ENCODE measurements around the gene UGT1A5.
"Not testable (repeated sequence)": the region's sequence is repeated elsewhere in the genome, so short reads cannot be mapped to it uniquely, and the experiment has no call there.

The UGT1A5 gene

GRCh38 chr2:233698740-233699139 lies 14.0 kb upstream of the UGT1A5 start:
- no peak for DNase-seq

- DNase-seq = no peak
Observed at GRCh38 chr2:233699424-233700027, 13.2 kb upstream of the UGT1A5 start.

DNA sequence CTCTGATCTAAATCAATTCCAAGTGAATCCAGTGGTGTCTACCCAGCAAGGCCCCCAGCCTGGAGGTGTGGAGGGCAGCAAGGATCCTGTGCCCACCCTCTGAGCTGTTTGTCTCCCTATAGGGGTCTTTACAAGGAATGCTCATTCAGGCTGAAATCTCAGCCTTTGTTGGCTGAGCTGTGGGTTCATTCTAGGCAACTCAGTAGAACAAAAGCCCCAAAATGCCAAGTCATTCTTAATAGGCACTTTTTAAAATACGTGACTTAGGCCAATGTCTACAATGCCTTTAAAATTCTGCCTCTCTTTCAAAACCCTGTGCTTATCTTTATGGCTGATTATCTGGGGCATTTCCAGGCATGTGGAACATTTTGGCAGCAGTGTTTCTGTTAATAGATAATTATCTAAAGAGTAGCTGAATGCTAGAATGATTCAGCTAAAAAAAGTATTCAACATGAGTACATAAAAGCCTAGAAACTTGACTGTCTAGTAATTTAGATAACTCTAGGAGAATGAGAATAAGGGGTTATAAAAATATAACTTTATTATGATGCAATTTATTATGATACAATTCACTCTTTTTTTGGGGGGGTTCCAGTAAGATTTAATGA lies 12.6 kb upstream of the UGT1A5 start:
- no peak for DNase-seq

GRCh38 chr2:233700842-233701241 lies 11.9 kb upstream of the UGT1A5 start:
- not testable (repeated sequence) for DNase-seq

- no peak for DNase-seq
Observed at GRCh38 chr2:233702238-233702637, 10.5 kb upstream of the UGT1A5 start.

GRCh38 chr2:233705911-233706506 lies 6.7 kb upstream of the UGT1A5 start:
- DNase-seq = no peak

GRCh38 chr2:233706720-233707119 lies 6.0 kb upstream of the UGT1A5 start:
- DNase-seq = no peak

- DNase-seq = no peak
Observed at GRCh38 chr2:233707940-233708644, 4.6 kb upstream of the UGT1A5 start.

GRCh38 chr2:233708942-233709341 lies 3.8 kb upstream of the UGT1A5 start:
- no peak for DNase-seq

DNA sequence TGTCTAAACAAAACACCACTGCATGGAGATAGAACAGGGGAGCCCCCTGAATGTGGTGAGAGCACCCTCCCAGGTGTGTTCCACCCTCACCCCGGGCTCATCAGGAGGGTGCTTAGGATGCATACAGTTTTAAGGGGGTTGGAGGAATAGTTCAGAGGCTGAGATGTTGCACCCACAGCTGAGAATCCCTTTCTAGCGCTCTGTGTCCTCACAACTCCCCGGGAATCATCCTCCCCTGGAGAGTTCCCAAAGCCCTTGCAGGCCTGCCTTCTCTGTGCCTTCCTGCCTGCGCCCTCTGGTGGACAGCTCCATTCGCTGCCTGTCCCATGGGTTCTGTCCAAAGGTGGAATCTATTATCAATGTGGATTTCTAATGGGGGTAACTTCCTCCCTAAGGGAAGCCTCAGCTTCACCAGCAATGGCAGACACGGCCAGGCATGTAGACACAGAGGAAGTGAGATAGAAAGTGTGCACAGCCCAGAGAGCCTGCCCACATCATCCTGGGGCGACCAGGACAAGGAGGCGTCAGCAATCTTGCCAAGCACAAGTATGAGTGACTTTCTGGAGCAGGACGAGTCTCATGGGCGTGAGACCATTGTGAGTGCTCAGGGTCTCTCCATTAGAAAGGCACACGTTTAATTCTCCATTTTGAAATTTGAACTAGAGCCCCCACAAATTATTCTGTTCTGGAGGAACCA lies 1.2 kb upstream of the UGT1A5 start:
- DNase-seq = peak; percentile 68

DNA sequence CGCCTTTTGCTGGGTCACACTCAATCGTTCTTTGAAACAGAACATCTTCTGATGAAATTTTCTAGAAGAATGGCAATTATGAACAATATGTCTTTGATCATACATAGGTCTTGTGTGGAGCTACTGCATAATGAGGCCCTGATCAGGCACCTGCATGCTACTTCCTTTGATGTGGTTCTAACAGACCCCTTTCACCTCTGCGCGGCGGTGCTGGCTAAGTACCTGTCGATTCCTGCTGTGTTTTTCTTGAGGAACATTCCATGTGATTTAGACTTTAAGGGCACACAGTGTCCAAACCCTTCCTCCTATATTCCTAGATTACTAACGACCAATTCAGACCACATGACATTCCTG lies 532 bp downstream of the UGT1A5 start:
- no peak for DNase-seq

GRCh38 chr2:233714121-233714520 lies 1.4 kb downstream of the UGT1A5 start:
- no peak for DNase-seq

GRCh38 chr2:233718552-233718951 lies 5.8 kb downstream of the UGT1A5 start, which contains the start of gene UGT1A4:
Gene UGT1A4, plus strand, starts transcription at chr2:233718736. Its CDS starts 85 bp downstream, at chr2:233718821.
- DNase-seq = no peak

GRCh38 chr2:233728723-233729301 lies 16.1 kb downstream of the UGT1A5 start, which contains the start of gene UGT1A3:
Gene UGT1A3, plus strand, starts transcription at chr2:233729042. Its CDS starts 85 bp downstream, at chr2:233729127.
- DNase-seq = no peak

DNA sequence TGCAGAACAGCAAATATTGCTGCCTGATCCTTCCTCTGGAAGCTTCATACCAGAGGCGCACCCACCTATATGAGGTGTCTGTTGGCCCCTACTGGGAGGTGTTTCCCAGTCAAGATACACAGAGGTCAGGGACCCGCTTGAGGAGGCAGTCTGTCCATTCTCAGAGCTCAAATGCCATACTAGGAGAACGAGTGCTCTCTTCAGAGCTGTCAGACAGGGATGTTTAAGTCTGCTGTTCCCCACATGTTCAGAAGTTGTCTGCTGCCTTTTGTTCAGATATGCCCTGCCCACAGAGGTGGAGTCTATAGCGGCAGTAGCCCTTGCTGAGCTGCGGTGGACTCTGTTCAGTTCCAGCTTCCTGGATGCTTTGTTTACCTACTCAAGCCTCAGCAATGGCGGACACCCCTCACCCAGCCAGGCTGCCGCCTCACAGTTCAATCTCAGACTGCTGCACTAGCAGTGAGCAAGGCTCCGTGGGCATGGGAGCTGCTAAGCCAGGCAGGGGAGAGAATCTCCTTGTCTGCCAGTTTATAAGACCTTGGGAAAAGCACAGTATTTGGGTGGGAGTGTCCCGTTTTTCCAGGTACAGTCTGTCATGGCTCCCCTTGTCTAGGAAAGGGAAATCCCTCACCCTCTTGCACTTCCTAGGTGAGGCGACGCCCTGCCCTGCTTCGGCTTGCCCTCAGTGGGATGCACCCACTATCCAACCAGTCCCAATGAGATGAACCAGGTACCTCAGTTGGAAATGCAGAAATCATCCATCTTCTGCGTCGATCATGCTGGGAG lies 24.4 kb downstream of the UGT1A5 start:
- DNase-seq = not testable (repeated sequence)

GRCh38 chr2:233740870-233741269 lies 28.2 kb downstream of the UGT1A5 start:
- DNase-seq = no peak

- no peak for DNase-seq
Observed at GRCh38 chr2:233743464-233744259, 31.0 kb downstream of the UGT1A5 start.

DNA sequence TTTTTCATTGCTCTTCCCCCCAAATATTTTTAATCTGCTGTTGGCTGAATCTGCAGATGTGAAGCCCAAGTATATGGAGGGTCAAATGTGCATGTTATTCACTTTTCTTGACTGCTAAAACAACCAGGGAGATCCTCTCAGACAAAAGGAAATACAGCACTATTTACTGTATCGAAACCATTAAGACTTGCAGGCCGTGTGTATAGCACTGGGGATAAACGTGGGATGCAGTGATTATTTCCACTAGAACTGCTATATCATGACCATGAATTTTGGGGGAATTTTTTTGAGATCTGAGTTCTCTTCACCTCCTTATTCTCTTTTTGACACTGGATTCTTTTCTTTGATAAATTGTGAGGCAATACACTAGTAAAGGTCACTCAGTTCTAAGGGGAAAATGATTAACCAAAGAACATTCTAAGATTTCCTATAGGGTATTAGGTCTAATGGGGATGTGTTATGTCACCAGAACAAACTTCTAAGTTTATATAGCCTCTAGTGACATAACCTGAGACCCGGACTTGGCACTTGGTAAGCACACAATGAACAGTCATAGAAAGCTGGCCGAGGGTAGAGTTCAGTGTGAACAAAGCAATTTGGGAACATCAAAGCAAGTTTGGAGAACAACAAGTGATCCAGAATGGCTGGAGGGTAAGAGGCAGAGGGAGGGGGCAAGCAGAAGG lies 32.5 kb downstream of the UGT1A5 start:
- no peak for DNase-seq

DNA sequence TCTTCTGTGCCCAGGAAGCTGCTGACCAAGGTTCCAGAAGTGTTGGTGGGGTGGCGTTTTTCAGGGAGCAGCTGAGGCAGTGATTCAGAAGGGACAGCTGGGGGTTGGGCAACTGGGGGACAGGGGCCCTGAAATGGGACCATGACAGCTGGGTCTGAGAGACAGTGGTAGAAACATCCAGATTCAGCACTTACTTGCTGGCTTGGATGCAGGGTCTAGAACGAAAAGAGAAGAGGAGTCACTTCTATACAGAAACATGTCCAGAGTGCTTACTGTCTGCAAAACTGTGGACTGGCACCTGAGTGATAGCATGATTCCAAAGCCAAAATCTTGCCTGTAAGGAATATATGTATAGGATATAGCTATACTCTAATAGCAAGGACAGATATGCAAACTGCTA lies 33.1 kb downstream of the UGT1A5 start:
- DNase-seq = not testable (repeated sequence)

All from midbrain (tissue), 1 donor.